CD14-positive monocyte (primary cell): Measurements from ENCODE around the gene ZNF385C. TPM values are rescaled to one million over a fixed set of nuclear protein-coding genes. Genes with fewer than 3 reads are reported as not detected.

Experiments
- DNase-seq, 3 donors: peaks; one replicate each; pipeline ENCODE4 v3.0.0-alpha.2; 2011 to 2022
- H2AFZ ChIP-seq: 2 replicates; pipeline ENCODE4 v1.6.0; 2012; ENCODE audit warnings: mild to moderate bottlenecking, low read depth, low read length, inconsistent platforms; ENCODE audit not compliant: insufficient read depth, poor library complexity, severe bottlenecking
- H3K27ac ChIP-seq, 2 donors: 1 replicate in 1 of 2; 2 replicates in 1 of 2; pipeline ENCODE4 v1.5.1; 2012 to 2013; ENCODE audit warnings: low read length in 2 of 2, control low read depth in 1 of 2, inconsistent platforms in 1 of 2, low read depth in 1 of 2, mild to moderate bottlenecking in 1 of 2
- H3K27me3 ChIP-seq, 2 donors: one replicate each; pipeline versions ENCODE4 v1.6.0 to v1.6.1; 2011 to 2013; ENCODE audit warnings: low read length in 2 of 2; ENCODE audit not compliant: control insufficient read depth in 2 of 2, insufficient read depth in 2 of 2
- H3K36me3 ChIP-seq, 2 donors: replicated peaks in 1 of 2; 1 replicate in 1 of 2; 2 replicates in 1 of 2; pipeline versions ENCODE4 v1.5.1 to v1.6.1; 2012 to 2013; ENCODE audit warnings: low read length in 2 of 2, control low read depth in 1 of 2, inconsistent platforms in 1 of 2, mild to moderate bottlenecking in 1 of 2; ENCODE audit not compliant: insufficient read depth in 2 of 2, control insufficient read depth in 1 of 2
- H3K4me1 ChIP-seq, 2 donors: 1 replicate in 1 of 2; 2 replicates in 1 of 2; pipeline versions ENCODE4 v1.5.1 to v1.6.1; 2012 to 2013; ENCODE audit warnings: low read length in 2 of 2, control low read depth in 1 of 2, inconsistent platforms in 1 of 2, mild to moderate bottlenecking in 1 of 2, moderate library complexity in 1 of 2; ENCODE audit not compliant: insufficient read depth in 2 of 2, control insufficient read depth in 1 of 2
- H3K4me2 ChIP-seq: replicated peaks from 2 replicates; pipeline ENCODE3; 2012; ENCODE audit warnings: low read length, moderate library complexity, mild to moderate bottlenecking; ENCODE audit not compliant: poor library complexity, severe bottlenecking; ENCODE audit errors: extremely low read depth
- H3K4me3 ChIP-seq, 3 experiments: fragments of 200-600 bp in 1 of 3; sonication (generic) in 1 of 3; replicated peaks in 1 of 3; 1 replicate in 2 of 3; 2 replicates in 1 of 3; pipeline ENCODE4 v1.5.1; 2011 to 2013; ENCODE audit warnings: low read length in 3 of 3, mild to moderate bottlenecking in 3 of 3, control low read depth in 2 of 3, low read depth in 2 of 3, inconsistent platforms in 1 of 3, moderate library complexity in 1 of 3
- H3K79me2 ChIP-seq: 2 replicates; pipeline ENCODE4 v1.6.0; 2012; ENCODE audit warnings: mild to moderate bottlenecking, control low read depth, inconsistent platforms, low read length, moderate library complexity; ENCODE audit not compliant: insufficient read depth
- H3K9ac ChIP-seq: 2 replicates; pipeline ENCODE4 v1.6.0; 2017; ENCODE audit warnings: low read length, mild to moderate bottlenecking; ENCODE audit not compliant: insufficient read depth, poor library complexity, severe bottlenecking
- H3K9me3 ChIP-seq, 2 donors: replicated peaks in 1 of 2; 1 replicate in 1 of 2; 2 replicates in 1 of 2; pipeline versions ENCODE4 v1.5.1 to v1.6.1; 2012 to 2013; ENCODE audit warnings: low read length in 2 of 2, control low read depth in 1 of 2; ENCODE audit not compliant: control insufficient read depth in 1 of 2, insufficient read depth in 1 of 2
- H4K20me1 ChIP-seq: 2 replicates; pipeline ENCODE4 v1.6.0; 2012; ENCODE audit warnings: mild to moderate bottlenecking, low read length, control low read depth, moderate library complexity; ENCODE audit not compliant: insufficient read depth
- H3K27ac Mint-ChIP-seq, 7 donors: one replicate each; pipeline ENCODE4 v1.8.0; 2020; ENCODE audit warnings: mild to moderate bottlenecking in 7 of 7, mixed read lengths in 7 of 7, moderate library complexity in 6 of 7, inconsistent platforms in 2 of 7
- H3K27me3 Mint-ChIP-seq, 3 donors: one replicate each; pipeline ENCODE4 v1.8.0; 2021 to 2022; ENCODE audit warnings: low read depth in 3 of 3, mild to moderate bottlenecking in 3 of 3, mixed read lengths in 3 of 3, moderate library complexity in 3 of 3, inconsistent platforms in 1 of 3
- H3K36me3 Mint-ChIP-seq, 2 donors: one replicate each; pipeline ENCODE4 v1.8.0; 2020; ENCODE audit warnings: mixed read lengths in 2 of 2, inconsistent platforms in 1 of 2, mild to moderate bottlenecking in 1 of 2
- H3K4me1 Mint-ChIP-seq: one replicate; pipeline ENCODE4 v1.8.0; 2020; ENCODE audit warnings: mild to moderate bottlenecking, mixed read lengths
- H3K4me3 Mint-ChIP-seq, 2 donors: one replicate each; pipeline ENCODE4 v1.8.0; 2020; ENCODE audit warnings: mild to moderate bottlenecking in 2 of 2, mixed read lengths in 2 of 2, moderate library complexity in 1 of 2
- H3K9me3 Mint-ChIP-seq, 7 donors: one replicate each; pipeline ENCODE4 v1.8.0; 2020 to 2022; ENCODE audit warnings: mixed read lengths in 7 of 7, mild to moderate bottlenecking in 6 of 7, moderate library complexity in 6 of 7, inconsistent platforms in 2 of 7
- CTCF ChIP-seq: fragments of 200-600 bp; IDR thresholded peaks from one replicate; pipeline ENCODE4 v1.8.0; 2022; ENCODE audit warnings: antibody characterized with exemption, mild to moderate bottlenecking
- WGBS: methylation state at CpG from one replicate; pipeline ENCODE4 v1.1.5; 2013; ENCODE audit warnings: missing lambda C conversion rate; ENCODE audit not compliant: insufficient coverage; 5-methylcytosine and 5-hydroxymethylcytosine counted together
- intact Hi-C, 2 donors: fragments of 100-400 bp; cut with micrococcal nuclease; formaldehyde crosslinking; loops; one replicate each; pipeline versions ENCODE4 v1.15.0 to v1.15.1; 2023
- polyA plus RNA-seq, 3 donors: library from polyadenylated mRNA; depleted of rRNA in 1 of 3; unstranded in 2 of 3; stranded (reverse) in 1 of 3; fragments of 300-500 nt in 2 of 3; fragments of >200 nt in 1 of 3; fragmentation: Illumina TruSeq in 2 of 3; gene quantifications; 1 replicate in 2 of 3; 2 replicates in 1 of 3; pipeline ENCODE4 v1.2.3, GENCODE V29; 2012 to 2021

Gene ZNF385C
- polyA plus RNA-seq, 3 donors = 0.09 to 0.55 TPM; not detected in 1

- H2AFZ ChIP-seq = no peak overlapping the region
Measured at GRCh38 chr17:42040818-42041217, 57.5 kb downstream of the ZNF385C start.

More at GRCh38 chr17:42040818-42041217, 57.5 kb downstream of the ZNF385C start:
- no peaks in the 10 kb centered on the region for H3K36me3 Mint-ChIP-seq
- peaks cover 0 to 1% (median 0%) of the 10 kb centered on the region in 7 donors for H3K9me3 Mint-ChIP-seq
- Histone ChIP-seq H3K9ac (no peak overlapping the region), H3K27me3 (peaks cover 0 to 5% of the 10 kb centered on the region in 2 donors), H3K36me3 (no peaks in the 10 kb centered on the region), H3K4me2 (no peak overlapping the region), H3K79me2 (no peaks in the 10 kb centered on the region), H3K4me1 (peaks cover 3 to 10% of the 10 kb centered on the region in 2 donors), H3K9me3 (no peaks in the 10 kb centered on the region), H4K20me1 (no peaks in the 10 kb centered on the region), H3K4me3 (no peak overlapping the region), H3K27ac (no peak overlapping the region)
- DNase-seq = no peak
- peaks cover 6% of the 10 kb centered on the region for H3K4me1 Mint-ChIP-seq
- 100% methylated on average over 8 of the region's 10 CpGs for WGBS
- peaks cover 3 to 19% (median 6%) of the 10 kb centered on the region in 3 donors for H3K27me3 Mint-ChIP-seq
- H3K4me3 Mint-ChIP-seq = no peak overlapping the region
- no peak for TF ChIP-seq CTCF
- H3K27ac Mint-ChIP-seq = no peak overlapping the region
- intact Hi-C loops = no loop called here
